ENCODE measurements around the gene HIVEP3.

Gene HIVEP3

GRCh38 chr1:41803656-41804055 lies 115.1 kb downstream of the HIVEP3 start:
- TF ChIP-seq NFIC (IDR thresholded peaks at IDR 0.05), result no peak
- no peak for TF ChIP-seq TEAD4 (IDR thresholded peaks at IDR 0.05)
- TF ChIP-seq FOXM1 (IDR thresholded peaks at IDR 0.05; ENCODE audit: borderline replicate concordance, low read depth), result no peak
- TF ChIP-seq TAF1 (IDR thresholded peaks at IDR 0.05; ENCODE audit: low read depth), result no peak
- TF ChIP-seq EGR1 (IDR thresholded peaks at IDR 0.05), result no peak
- no peak for TF ChIP-seq RAD21 (IDR thresholded peaks at IDR 0.05; ENCODE audit: low read depth)
- TF ChIP-seq, protein P1, sequence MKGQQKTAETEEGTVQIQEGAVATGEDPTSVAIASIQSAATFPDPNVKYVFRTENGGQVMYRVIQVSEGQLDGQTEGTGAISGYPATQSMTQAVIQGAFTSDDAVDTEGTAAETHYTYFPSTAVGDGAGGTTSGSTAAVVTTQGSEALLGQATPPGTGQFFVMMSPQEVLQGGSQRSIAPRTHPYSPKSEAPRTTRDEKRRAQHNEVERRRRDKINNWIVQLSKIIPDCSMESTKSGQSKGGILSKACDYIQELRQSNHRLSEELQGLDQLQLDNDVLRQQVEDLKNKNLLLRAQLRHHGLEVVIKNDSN (IDR thresholded peaks at IDR 0.05), result no peak
- TF ChIP-seq YY1 (IDR thresholded peaks at IDR 0.05; ENCODE audit: low read depth), result no peak
- no peak for TF ChIP-seq CEBPB (IDR thresholded peaks at IDR 0.05)
- TF ChIP-seq TCF12 (IDR thresholded peaks at IDR 0.05; ENCODE audit: low read depth), result no peak
- no peak for TF ChIP-seq MAX (IDR thresholded peaks at IDR 0.05)
- no peak for TF ChIP-seq EP300 (IDR thresholded peaks at IDR 0.05; ENCODE audit: borderline replicate concordance)
- TF ChIP-seq CREB1 (IDR thresholded peaks at IDR 0.05; ENCODE audit: low read depth), result no peak
- no peak for TF ChIP-seq REST (IDR thresholded peaks at IDR 0.05; ENCODE audit: low read depth)
- no peak for TF ChIP-seq ZBTB7A (IDR thresholded peaks at IDR 0.05; ENCODE audit: low read depth)

- TF ChIP-seq, protein P1 (IDR thresholded peaks at IDR 0.05), result no peak
- TF ChIP-seq YY1 (IDR thresholded peaks at IDR 0.05; ENCODE audit: low read depth), result no peak
- no peak for TF ChIP-seq ZBTB7A (IDR thresholded peaks at IDR 0.05; ENCODE audit: low read depth)
- no peak for TF ChIP-seq CEBPB (IDR thresholded peaks at IDR 0.05)
- no peak for TF ChIP-seq NFIC (IDR thresholded peaks at IDR 0.05)
- TF ChIP-seq FOXM1 (IDR thresholded peaks at IDR 0.05; ENCODE audit: borderline replicate concordance, low read depth), result no peak
- TF ChIP-seq CREB1 (IDR thresholded peaks at IDR 0.05; ENCODE audit: low read depth), result no peak
- no peak for TF ChIP-seq EGR1 (IDR thresholded peaks at IDR 0.05)
- no peak for TF ChIP-seq TCF12 (IDR thresholded peaks at IDR 0.05; ENCODE audit: low read depth)
- no peak for TF ChIP-seq RAD21 (IDR thresholded peaks at IDR 0.05; ENCODE audit: low read depth)
- TF ChIP-seq REST (IDR thresholded peaks at IDR 0.05; ENCODE audit: low read depth), result no peak
- TF ChIP-seq TAF1 (IDR thresholded peaks at IDR 0.05; ENCODE audit: low read depth), result no peak
Observed at GRCh38 chr1:41802532-41803501, 115.9 kb downstream of the HIVEP3 start.

DNA sequence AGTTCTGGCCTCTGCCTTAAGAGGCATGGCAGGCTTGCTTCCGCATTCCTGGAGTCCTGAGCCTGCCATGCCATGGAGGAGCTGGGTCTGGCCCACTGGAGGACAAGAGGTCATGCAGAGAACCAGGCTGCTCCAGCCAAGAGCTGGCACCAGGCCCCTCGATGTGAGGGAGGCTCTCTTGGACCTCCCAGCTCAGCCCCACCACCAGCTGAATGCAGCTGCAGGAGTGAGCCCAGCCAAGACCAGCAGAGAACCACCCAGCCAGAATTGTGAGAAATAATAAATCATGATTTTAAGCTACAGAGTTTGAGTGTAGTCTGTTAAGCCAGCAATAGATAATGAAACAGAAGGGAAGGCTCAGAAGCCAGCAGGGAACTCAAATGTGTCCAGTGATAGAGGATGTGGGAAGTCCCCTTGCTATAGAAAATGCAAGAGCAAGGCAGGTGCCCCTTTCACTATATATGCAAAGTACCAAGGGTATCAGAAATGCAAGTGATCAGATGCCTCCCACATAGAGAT lies 118.4 kb downstream of the HIVEP3 start:
- TF ChIP-seq, protein P1 (IDR thresholded peaks at IDR 0.05), result no peak
- no peak for TF ChIP-seq TEAD4 (IDR thresholded peaks at IDR 0.05)
- TF ChIP-seq ZBTB7A (IDR thresholded peaks at IDR 0.05; ENCODE audit: low read depth), result no peak
- no peak for TF ChIP-seq FOXM1 (IDR thresholded peaks at IDR 0.05; ENCODE audit: borderline replicate concordance, low read depth)
- TF ChIP-seq TCF12 (IDR thresholded peaks at IDR 0.05; ENCODE audit: low read depth), result no peak
- TF ChIP-seq REST (IDR thresholded peaks at IDR 0.05; ENCODE audit: low read depth), result no peak
- TF ChIP-seq RAD21 (IDR thresholded peaks at IDR 0.05; ENCODE audit: low read depth), result no peak
- TF ChIP-seq EP300 (IDR thresholded peaks at IDR 0.05; ENCODE audit: borderline replicate concordance), result no peak
- TF ChIP-seq CEBPB (IDR thresholded peaks at IDR 0.05), result no peak
- TF ChIP-seq YY1 (IDR thresholded peaks at IDR 0.05; ENCODE audit: low read depth), result no peak
- no peak for TF ChIP-seq TAF1 (IDR thresholded peaks at IDR 0.05; ENCODE audit: low read depth)
- TF ChIP-seq NFIC (IDR thresholded peaks at IDR 0.05), result no peak
- TF ChIP-seq EGR1 (IDR thresholded peaks at IDR 0.05), result no peak
- no peak for TF ChIP-seq CREB1 (IDR thresholded peaks at IDR 0.05; ENCODE audit: low read depth)
- no peak for TF ChIP-seq MAX (IDR thresholded peaks at IDR 0.05)
